Measurements from ENCODE around the gene TSC1.
"Not testable (repeated sequence)": the region's sequence is repeated elsewhere in the genome, so short reads cannot be mapped to it uniquely, and the experiment has no call there.

TSC1 gene

GRCh38 chr9:132944294-132945185, at the start of gene TSC1:
TSS of gene TSC1 (minus strand) at chr9:132944616. CDS start at chr9:132928872, 15,744 bp downstream.
- ATAC-seq (ENCODE audit: low read depth) (peak; percentile 84), DNase-seq (ENCODE audit: low spot score) (peak; percentile 94)
- no peaks in the 10 kb centered on the region for H3K27me3 ChIP-seq (ENCODE audit: insufficient read depth, poor library complexity, severe bottlenecking)
- peak within 1 kb of the TSS; percentile 66 for H3K27ac ChIP-seq (ENCODE audit: poor library complexity, severe bottlenecking)
- H3K36me3 ChIP-seq (ENCODE audit: low read depth) = no peaks in the 10 kb centered on the region
- no peak for TF ChIP-seq CTCF (IDR thresholded peaks at IDR 0.05; ENCODE audit: poor library complexity, severe bottlenecking)
- peaks cover 21% of the 10 kb centered on the region for H3K4me1 ChIP-seq (ENCODE audit: insufficient read depth, poor library complexity, severe bottlenecking)
- no peaks in the 10 kb centered on the region for H3K9me3 ChIP-seq (ENCODE audit: severe bottlenecking)
- peak within 1 kb of the TSS; percentile 99 for H3K4me3 ChIP-seq (ENCODE audit: severe bottlenecking)

- H3K9me3 ChIP-seq (ENCODE audit: severe bottlenecking) = no peaks in the 10 kb centered on the region
- DNase-seq (ENCODE audit: low spot score) (no peak), ATAC-seq (ENCODE audit: low read depth) (no peak)
- TF ChIP-seq CTCF (IDR thresholded peaks at IDR 0.05; ENCODE audit: poor library complexity, severe bottlenecking) = no peak
- H3K27ac ChIP-seq (ENCODE audit: poor library complexity, severe bottlenecking) = no peak overlapping the region
- H3K36me3 ChIP-seq (ENCODE audit: low read depth) = no peaks in the 10 kb centered on the region
- H3K27me3 ChIP-seq (ENCODE audit: insufficient read depth, poor library complexity, severe bottlenecking) = peaks cover 3% of the 10 kb centered on the region
- no peaks in the 10 kb centered on the region for H3K4me1 ChIP-seq (ENCODE audit: insufficient read depth, poor library complexity, severe bottlenecking)
- no peak overlapping the region for H3K4me3 ChIP-seq (ENCODE audit: severe bottlenecking)
Measured at GRCh38 chr9:132993511-132993939, 49.1 kb upstream of the TSC1 start.

GRCh38 chr9:132991351-132992300, 47.2 kb upstream of the TSC1 start:
- DNase-seq (ENCODE audit: low spot score) (no peak), ATAC-seq (ENCODE audit: low read depth) (no peak)
- H3K9me3 ChIP-seq (ENCODE audit: severe bottlenecking) = no peaks in the 10 kb centered on the region
- no peaks in the 10 kb centered on the region for H3K4me1 ChIP-seq (ENCODE audit: insufficient read depth, poor library complexity, severe bottlenecking)
- H3K27me3 ChIP-seq (ENCODE audit: insufficient read depth, poor library complexity, severe bottlenecking) = peaks cover 3% of the 10 kb centered on the region
- H3K4me3 ChIP-seq (ENCODE audit: severe bottlenecking) = no peak overlapping the region
- no peaks in the 10 kb centered on the region for H3K36me3 ChIP-seq (ENCODE audit: low read depth)
- no peak for TF ChIP-seq CTCF (IDR thresholded peaks at IDR 0.05; ENCODE audit: poor library complexity, severe bottlenecking)
- no peak overlapping the region for H3K27ac ChIP-seq (ENCODE audit: poor library complexity, severe bottlenecking)

- ATAC-seq (ENCODE audit: low read depth) = no peak
- no peak for TF ChIP-seq CTCF (IDR thresholded peaks at IDR 0.05; ENCODE audit: poor library complexity, severe bottlenecking)
- Histone ChIP-seq H3K36me3 (ENCODE audit: low read depth) (no peaks in the 10 kb centered on the region), H3K27me3 (ENCODE audit: insufficient read depth, poor library complexity, severe bottlenecking) (peaks cover 10% of the 10 kb centered on the region), H3K27ac (ENCODE audit: poor library complexity, severe bottlenecking) (no peak overlapping the region), H3K4me1 (ENCODE audit: insufficient read depth, poor library complexity, severe bottlenecking) (no peaks in the 10 kb centered on the region), H3K9me3 (ENCODE audit: severe bottlenecking) (no peaks in the 10 kb centered on the region), H3K4me3 (ENCODE audit: severe bottlenecking) (no peak overlapping the region)
- no peak for DNase-seq (ENCODE audit: low spot score)
Measured at GRCh38 chr9:132990781-132991180, 46.4 kb upstream of the TSC1 start.

- peaks cover 10% of the 10 kb centered on the region for H3K27me3 ChIP-seq (ENCODE audit: insufficient read depth, poor library complexity, severe bottlenecking)
- H3K4me3 ChIP-seq (ENCODE audit: severe bottlenecking); ATAC-seq (ENCODE audit: low read depth); H3K4me1 ChIP-seq (ENCODE audit: insufficient read depth, poor library complexity, severe bottlenecking); DNase-seq (ENCODE audit: low spot score); H3K27ac ChIP-seq (ENCODE audit: poor library complexity, severe bottlenecking); H3K9me3 ChIP-seq (ENCODE audit: severe bottlenecking); H3K36me3 ChIP-seq (ENCODE audit: low read depth): not testable (repeated sequence)
Measured at GRCh38 chr9:132989998-132990557, 45.7 kb upstream of the TSC1 start.
